IPS DF 6.9 (cell line): ENCODE measurements around the gene DMRTC2.
A peak's percentile ranks its signal among the peaks of the same experiment; 100 is the strongest.

Experiments
- DNase-seq: peaks from one replicate; pipeline ENCODE4 v3.0.0-alpha.2; 2013; ENCODE audit warnings: low read depth, low spot score
- H3K27ac ChIP-seq: one replicate; pipeline ENCODE4 v1.5.1; 2013; ENCODE audit warnings: low read length, control low read depth
- H3K27me3 ChIP-seq: 2 replicates; pipeline ENCODE4 v1.6.1; 2013; ENCODE audit warnings: mild to moderate bottlenecking, low read length; ENCODE audit not compliant: control insufficient read depth, insufficient read depth
- H3K36me3 ChIP-seq: 2 replicates; pipeline ENCODE4 v1.6.1; 2013; ENCODE audit warnings: low read length; ENCODE audit not compliant: control insufficient read depth, insufficient read depth
- H3K4me1 ChIP-seq: 2 replicates; pipeline ENCODE4 v1.6.1; 2013; ENCODE audit warnings: low read length; ENCODE audit not compliant: control insufficient read depth, insufficient read depth
- H3K4me3 ChIP-seq: 2 replicates; pipeline ENCODE4 v1.5.1; 2013; ENCODE audit warnings: mild to moderate bottlenecking, low read length
- H3K9me3 ChIP-seq: 2 replicates; pipeline ENCODE4 v1.6.1; 2013; ENCODE audit warnings: low read length, inconsistent platforms; ENCODE audit not compliant: control insufficient read depth, insufficient read depth
- WGBS: extraction: QIAGEN DNeasy Blood & Tissue Kit; methylation state at CpG from one replicate; pipeline ENCODE4 v1.1.7; 2013; ENCODE audit warnings: mixed read lengths, missing lambda C conversion rate; ENCODE audit not compliant: insufficient read length, insufficient coverage; 5-methylcytosine and 5-hydroxymethylcytosine counted together

Gene DMRTC2

DNA sequence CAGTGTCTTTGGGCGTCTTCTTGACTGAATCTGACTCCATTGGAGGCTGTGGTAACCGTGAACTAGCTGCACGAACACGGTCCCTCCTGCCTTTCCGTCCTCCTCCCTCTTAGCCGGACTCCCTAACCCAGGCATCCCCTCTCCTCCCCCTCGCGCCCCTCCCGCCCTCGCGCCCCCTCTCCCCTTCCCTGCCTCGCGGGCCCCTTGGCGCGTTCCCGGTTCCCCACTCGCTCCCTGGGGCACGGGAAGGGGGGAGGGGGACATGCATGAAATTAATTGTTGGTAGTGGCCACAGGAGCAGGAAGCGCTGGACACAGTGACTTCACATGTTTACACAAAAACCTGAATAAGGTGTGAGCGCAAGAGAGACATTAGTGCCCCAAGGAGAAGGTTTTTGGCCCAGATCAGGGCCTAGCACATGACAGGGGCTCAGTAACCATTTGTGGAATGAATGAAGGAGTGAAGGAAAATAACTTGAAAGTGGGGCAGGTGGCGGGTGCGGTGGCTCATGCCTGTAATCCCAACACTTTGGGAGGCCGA is 279 bp downstream of the DMRTC2 start:
- Histone ChIP-seq H3K36me3 (no peaks in the 10 kb centered on the region), H3K27ac (no peak overlapping the region), H3K27me3 (no peaks in the 10 kb centered on the region), H3K4me3 (no peak overlapping the region; the same call in 1 of the 2 replicates), H3K9me3 (no peaks in the 10 kb centered on the region), H3K4me1 (no peaks in the 10 kb centered on the region)
- no peak for DNase-seq
- no CpG with 5 or more reads among the region's 23 CpGs for WGBS

DNA sequence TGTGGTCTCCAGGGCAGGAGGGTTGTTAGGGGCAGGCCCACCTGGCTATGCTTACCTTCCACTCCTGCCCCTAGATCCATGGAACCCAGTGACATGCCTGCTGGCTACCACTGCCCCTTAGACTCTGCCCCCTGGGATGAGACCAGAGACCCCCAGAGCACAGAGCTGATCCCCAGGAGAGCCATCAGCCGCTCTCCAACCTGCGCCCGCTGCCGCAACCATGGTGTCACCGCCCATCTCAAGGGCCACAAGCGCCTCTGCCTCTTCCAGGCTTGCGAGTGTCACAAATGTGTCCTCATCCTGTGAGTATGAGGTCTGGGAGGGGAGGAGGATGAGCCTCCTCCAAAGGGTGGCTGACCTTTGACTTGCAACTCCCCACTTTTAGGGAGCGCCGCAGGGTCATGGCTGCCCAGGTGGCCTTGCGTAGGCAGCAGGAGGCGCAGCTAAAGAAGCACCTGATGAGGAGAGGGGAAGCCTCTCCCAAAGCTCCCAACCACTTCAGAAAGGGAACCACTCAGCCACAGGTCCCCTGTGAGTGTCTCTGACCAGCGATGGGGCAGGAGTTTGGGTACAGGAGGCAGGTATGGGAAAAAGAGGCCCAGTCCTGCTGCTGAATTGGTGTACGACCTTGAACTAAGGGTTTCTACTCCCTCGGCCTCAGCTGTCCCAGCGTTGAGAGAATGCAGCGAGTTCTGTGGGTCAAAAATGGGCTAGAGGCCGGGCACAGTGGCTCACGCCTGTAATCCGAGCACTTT is 2.7 kb downstream of the DMRTC2 start:
- no peaks in the 10 kb centered on the region for H3K4me1 ChIP-seq
- DNase-seq = no peak
- WGBS = no CpG with 5 or more reads among the region's 19 CpGs
- H3K4me3 ChIP-seq = no peak overlapping the region
- H3K27ac ChIP-seq = no peak overlapping the region
- no peaks in the 10 kb centered on the region for H3K27me3 ChIP-seq
- no peaks in the 10 kb centered on the region for H3K36me3 ChIP-seq
- H3K9me3 ChIP-seq = no peaks in the 10 kb centered on the region

DNA sequence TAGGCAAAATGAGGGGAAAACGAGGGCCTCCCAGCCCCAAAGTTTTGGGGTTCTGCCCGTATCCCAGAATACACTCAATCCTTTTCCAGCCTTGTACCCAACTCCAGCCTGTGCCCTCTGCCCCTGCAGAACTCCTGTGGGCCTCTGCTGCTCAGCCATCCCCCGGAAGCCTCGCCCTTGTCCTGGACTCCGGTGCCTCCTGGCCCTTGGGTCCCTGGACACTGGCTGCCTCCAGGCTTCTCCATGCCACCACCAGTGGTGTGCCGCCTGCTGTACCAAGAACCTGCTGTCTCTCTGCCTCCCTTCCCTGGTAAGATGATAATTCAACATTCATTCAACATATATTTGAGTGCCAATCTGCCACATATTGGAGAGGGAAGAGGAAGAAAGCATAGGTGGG is 3.8 kb downstream of the DMRTC2 start:
- no peaks in the 10 kb centered on the region for H3K27me3 ChIP-seq
- no CpG with 5 or more reads among the region's 6 CpGs for WGBS

DNA sequence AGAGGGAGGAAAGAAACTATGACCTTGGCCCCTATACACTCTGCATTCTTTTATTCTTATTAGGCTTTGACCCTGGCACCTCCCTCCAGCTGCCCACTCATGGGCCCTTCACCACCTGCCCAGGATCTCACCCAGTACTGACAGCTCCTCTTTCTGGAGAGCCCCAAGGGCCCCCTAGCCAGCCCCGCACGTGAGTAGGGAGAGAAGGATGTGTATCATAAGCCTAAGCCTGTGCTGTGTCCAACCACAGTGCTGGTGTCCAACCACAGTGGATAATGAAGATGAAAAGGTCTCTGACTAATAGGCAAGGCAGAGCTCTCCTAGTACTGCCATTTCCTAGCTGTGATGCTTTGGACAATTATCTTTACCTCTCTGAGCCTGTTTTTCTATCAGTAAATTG is 4.2 kb downstream of the DMRTC2 start:
- no peaks in the 10 kb centered on the region for H3K4me1 ChIP-seq
- no peak overlapping the region for H3K4me3 ChIP-seq
- H3K27me3 ChIP-seq = no peaks in the 10 kb centered on the region
- H3K27ac ChIP-seq = no peak overlapping the region
- no CpG with 5 or more reads among the region's 2 CpGs for WGBS
- no peak for DNase-seq
- H3K9me3 ChIP-seq = no peaks in the 10 kb centered on the region
- H3K36me3 ChIP-seq = no peaks in the 10 kb centered on the region

More for the DNA sequence above, 3.8 kb downstream of the DMRTC2 start:
- H3K4me1 ChIP-seq = no peaks in the 10 kb centered on the region
- no peak overlapping the region for H3K27ac ChIP-seq
- H3K9me3 ChIP-seq = no peaks in the 10 kb centered on the region
- no peak overlapping the region for H3K4me3 ChIP-seq
- DNase-seq = no peak
- no peaks in the 10 kb centered on the region for H3K36me3 ChIP-seq

DNA sequence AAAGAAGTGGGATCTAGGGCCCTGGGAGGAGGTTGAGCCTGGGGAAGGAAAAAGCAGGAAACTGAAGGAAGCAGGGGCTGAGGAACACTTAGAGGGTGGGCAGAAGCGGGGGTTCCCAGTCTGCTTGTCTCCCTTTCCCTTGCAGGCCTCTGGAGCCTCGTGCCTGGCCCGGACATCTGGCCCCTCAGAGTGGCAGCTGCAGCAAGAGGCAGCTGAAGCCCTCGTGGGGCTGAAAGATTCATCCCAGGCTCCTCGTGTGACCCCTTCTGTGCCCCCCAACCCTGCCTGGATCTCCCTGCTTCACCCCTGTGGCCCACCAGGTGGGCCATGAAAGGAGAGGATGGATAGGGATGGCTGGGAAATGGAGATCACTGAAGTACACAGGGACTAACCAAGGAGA is 5.5 kb downstream of the DMRTC2 start:
- DNase-seq = no peak
- no CpG with 5 or more reads among the region's 5 CpGs for WGBS
- H3K36me3 ChIP-seq = no peaks in the 10 kb centered on the region
- H3K4me1 ChIP-seq = no peaks in the 10 kb centered on the region
- no peaks in the 10 kb centered on the region for H3K27me3 ChIP-seq
- H3K27ac ChIP-seq = no peak overlapping the region
- H3K9me3 ChIP-seq = no peaks in the 10 kb centered on the region
- H3K4me3 ChIP-seq = no peak overlapping the region

DNA sequence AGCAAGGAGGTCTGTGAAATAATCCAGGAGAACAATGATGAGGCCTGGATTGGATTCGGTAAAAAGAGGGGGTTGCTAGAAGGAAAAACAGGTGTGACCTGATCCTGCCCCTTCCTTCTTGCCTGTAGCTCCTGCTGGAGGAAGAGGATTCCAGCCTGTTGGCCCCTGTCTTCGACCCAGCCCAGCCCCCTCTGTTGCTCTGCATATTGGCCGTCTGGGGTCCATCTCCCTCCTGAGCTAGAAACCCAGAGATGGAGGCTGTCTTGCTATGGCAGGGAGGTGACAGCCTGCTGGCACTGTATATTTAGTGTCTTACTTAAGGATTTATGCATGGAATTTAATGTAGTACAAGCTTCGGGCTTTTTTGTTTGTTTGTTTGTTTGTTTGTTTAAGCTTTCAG is 6.6 kb downstream of the DMRTC2 start:
- DNase-seq = no peak
- Histone ChIP-seq H3K4me1 (no peaks in the 10 kb centered on the region), H3K36me3 (no peaks in the 10 kb centered on the region), H3K27me3 (no peaks in the 10 kb centered on the region), H3K9me3 (no peaks in the 10 kb centered on the region), H3K27ac (no peak overlapping the region), H3K4me3 (no peak overlapping the region)
- WGBS = no CpG with 5 or more reads among the region's 4 CpGs

DNA sequence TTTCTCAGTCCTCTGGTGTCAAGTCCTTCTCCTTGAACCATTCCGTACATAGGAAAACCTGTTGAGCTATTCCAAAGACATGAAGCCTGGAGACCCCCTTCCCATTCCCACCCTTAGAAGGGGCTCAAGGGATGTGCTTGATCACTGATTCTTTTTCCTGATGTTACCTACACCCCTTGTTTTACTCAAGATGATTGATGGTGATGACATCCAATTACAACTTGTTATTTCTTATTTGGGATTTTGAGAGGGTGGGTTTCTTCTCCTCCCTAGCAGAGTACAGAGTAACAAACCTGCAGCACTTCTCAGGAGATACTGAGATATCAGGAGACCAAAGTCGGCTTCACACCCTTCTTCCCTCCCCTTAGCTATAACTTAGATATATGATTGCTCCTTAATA is 8.5 kb downstream of the DMRTC2 start:
- H3K27me3 ChIP-seq = no peaks in the 10 kb centered on the region
- no peaks in the 10 kb centered on the region for H3K9me3 ChIP-seq
- H3K36me3 ChIP-seq = no peaks in the 10 kb centered on the region
- H3K4me1 ChIP-seq = no peaks in the 10 kb centered on the region
- no CpG with 5 or more reads among the region's 2 CpGs for WGBS
- H3K27ac ChIP-seq = no peak overlapping the region
- H3K4me3 ChIP-seq = no peak overlapping the region
- no peak for DNase-seq

DNA sequence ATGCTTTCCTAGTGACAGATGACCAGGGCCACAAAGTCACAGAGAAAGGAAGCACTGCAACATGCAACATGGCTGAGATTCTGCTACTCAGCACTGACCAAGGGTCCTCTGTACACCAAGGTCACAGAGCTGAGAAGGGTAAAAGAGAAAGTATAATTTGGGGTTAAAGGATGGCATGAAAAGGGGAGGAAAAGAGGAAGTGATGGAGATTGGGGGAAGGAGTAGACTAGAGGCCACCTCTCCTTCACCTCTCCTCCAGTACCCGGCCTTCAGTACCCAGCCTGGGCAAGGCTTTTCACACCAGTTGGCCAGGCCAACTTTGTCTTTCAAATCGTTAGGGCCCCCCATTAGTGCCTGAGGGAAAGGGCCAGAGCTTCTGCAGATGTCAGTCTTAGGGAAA is 8.9 kb downstream of the DMRTC2 start:
- H3K4me3 ChIP-seq = no peak overlapping the region
- H3K36me3 ChIP-seq = no peaks in the 10 kb centered on the region
- no peak overlapping the region for H3K27ac ChIP-seq
- H3K4me1 ChIP-seq = no peaks in the 10 kb centered on the region
- no peak for DNase-seq
- no CpG with 5 or more reads among the region's 2 CpGs for WGBS
- H3K27me3 ChIP-seq = no peaks in the 10 kb centered on the region
- no peaks in the 10 kb centered on the region for H3K9me3 ChIP-seq

DNA sequence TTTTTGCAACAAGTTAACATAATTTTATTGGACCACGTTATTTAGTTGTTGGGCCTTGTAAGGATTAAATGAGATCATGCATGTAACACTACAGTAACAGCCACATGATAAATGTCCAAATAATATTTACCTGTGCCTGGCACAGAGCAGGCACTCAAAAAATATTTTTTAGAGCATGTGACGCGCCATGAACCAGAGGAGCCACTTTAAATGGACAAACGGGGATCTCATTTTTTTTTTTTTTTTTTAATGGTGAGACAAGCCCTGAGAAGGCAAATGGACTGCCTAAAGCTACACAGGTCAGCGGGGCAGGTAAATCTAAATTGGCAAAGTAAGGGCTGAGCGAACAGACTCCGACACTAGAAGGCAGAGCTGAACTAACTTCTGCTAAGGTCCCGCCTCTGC is 14.4 kb downstream of the DMRTC2 start:
- DNase-seq = no peak
- no peak overlapping the region for H3K4me3 ChIP-seq
- H3K27ac ChIP-seq = no peak overlapping the region
- H3K9me3 ChIP-seq = no peaks in the 10 kb centered on the region
- H3K4me1 ChIP-seq = peaks cover 2% of the 10 kb centered on the region; the same call in 1 of the 2 replicates
- WGBS = no CpG with 5 or more reads among the region's 8 CpGs
- peaks cover 28% of the 10 kb centered on the region for H3K36me3 ChIP-seq
- H3K27me3 ChIP-seq = no peaks in the 10 kb centered on the region

DNA sequence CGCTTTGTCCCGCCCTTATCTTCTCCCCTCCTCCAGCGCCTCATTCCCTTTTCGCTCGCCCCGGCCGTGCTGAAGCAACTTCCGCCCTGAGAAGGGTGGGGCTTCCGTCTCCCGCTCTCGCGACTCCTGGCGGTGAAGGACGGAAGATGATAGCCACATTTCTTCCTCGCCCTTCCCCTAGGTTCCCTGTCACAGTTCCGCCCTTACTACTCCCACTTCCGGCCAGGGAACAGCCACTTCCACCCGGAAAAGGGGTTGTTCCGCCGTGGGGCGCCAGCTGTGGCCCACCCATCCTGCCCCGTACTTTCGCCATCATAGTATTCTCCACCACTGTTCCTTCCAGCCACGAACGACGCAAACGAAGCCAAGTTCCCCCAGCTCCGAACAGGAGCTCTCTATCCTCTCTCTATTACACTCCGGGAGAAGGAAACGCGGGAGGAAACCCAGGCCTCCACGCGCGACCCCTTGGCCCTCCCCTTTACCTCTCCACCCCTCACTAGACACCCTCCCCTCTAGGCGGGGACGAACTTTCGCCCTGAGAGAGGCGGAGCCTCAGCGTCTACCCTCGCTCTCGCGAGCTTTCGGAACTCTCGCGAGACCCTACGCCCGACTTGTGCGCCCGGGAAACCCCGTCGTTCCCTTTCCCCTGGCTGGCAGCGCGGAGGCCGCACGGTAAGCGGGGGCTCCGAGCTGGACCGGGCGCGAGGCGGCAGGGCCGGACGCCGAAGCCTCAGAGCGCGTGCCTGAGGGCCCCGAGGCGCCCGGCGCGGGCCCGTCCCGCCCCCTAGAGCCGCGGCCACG is 15.0 kb downstream of the DMRTC2 start, which contains the start of gene RPS19:
Gene RPS19 (plus strand): TSS at position 638 of the 801 bp plus-strand sequence. CDS start 520 bp downstream, outside the sequence.
- no peaks in the 10 kb centered on the region for H3K9me3 ChIP-seq
- peak; percentile 98 for DNase-seq
- peaks cover 2% of the 10 kb centered on the region; the same call in 1 of the 2 replicates for H3K4me1 ChIP-seq
- WGBS = no CpG with 5 or more reads among the region's 76 CpGs
- peak within 1 kb of the TSS; percentile 92 for H3K4me3 ChIP-seq
- no peaks in the 10 kb centered on the region for H3K27me3 ChIP-seq
- H3K36me3 ChIP-seq = peaks cover 33% of the 10 kb centered on the region
- no peak within 1 kb of the TSS for H3K27ac ChIP-seq
